ENCODE data around the gene TAF1A. TPM values are rescaled to one million over a fixed set of nuclear protein-coding genes. Genes with fewer than 3 reads are reported as not detected.
A peak's percentile ranks its signal among the peaks of the same experiment; 100 is the strongest.

Gene TAF1A
- total RNA-seq, 1 donor from 2014 or later = 8.8 TPM

DNA sequence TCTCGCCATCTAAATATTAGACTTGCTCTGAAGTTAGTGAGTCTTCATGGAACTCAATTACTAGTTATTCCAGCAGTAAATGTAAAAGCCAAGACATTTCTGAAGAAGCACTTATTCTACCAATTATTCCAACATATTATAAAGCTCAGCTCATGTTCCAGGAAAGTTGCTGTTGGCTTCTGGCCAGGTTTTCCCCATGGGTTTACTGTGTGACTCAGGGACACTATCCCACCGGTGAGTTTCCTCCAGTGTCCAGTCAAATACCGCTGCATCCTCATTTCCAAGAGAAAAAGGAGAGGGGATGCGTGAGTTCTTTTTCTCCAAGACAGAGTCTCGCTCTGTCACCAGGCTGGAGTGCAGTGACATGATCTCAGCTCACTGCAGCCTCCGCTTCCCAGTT lies 32.6 kb downstream of the TAF1A start:
- Histone ChIP-seq H3K4me3 (no peak overlapping the region), H3K9me3 (no peaks in the 10 kb centered on the region), H3K4me1 (peaks cover 0 to 3% of the 10 kb centered on the region in 2 donors), H3K36me3 (peaks cover 16 to 36% of the 10 kb centered on the region in 2 donors), H3K27me3 (no peaks in the 10 kb centered on the region), H3K27ac (no peak overlapping the region)
- intact Hi-C loops (cut with DNase I) = no loop called here
- DNase-seq (ENCODE audit: low spot score in 2 of 2) = no peak
- TF ChIP-seq, protein P1, sequence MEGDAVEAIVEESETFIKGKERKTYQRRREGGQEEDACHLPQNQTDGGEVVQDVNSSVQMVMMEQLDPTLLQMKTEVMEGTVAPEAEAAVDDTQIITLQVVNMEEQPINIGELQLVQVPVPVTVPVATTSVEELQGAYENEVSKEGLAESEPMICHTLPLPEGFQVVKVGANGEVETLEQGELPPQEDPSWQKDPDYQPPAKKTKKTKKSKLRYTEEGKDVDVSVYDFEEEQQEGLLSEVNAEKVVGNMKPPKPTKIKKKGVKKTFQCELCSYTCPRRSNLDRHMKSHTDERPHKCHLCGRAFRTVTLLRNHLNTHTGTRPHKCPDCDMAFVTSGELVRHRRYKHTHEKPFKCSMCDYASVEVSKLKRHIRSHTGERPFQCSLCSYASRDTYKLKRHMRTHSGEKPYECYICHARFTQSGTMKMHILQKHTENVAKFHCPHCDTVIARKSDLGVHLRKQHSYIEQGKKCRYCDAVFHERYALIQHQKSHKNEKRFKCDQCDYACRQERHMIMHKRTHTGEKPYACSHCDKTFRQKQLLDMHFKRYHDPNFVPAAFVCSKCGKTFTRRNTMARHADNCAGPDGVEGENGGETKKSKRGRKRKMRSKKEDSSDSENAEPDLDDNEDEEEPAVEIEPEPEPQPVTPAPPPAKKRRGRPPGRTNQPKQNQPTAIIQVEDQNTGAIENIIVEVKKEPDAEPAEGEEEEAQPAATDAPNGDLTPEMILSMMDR (IDR thresholded peaks at IDR 0.05) = no peak

DNA sequence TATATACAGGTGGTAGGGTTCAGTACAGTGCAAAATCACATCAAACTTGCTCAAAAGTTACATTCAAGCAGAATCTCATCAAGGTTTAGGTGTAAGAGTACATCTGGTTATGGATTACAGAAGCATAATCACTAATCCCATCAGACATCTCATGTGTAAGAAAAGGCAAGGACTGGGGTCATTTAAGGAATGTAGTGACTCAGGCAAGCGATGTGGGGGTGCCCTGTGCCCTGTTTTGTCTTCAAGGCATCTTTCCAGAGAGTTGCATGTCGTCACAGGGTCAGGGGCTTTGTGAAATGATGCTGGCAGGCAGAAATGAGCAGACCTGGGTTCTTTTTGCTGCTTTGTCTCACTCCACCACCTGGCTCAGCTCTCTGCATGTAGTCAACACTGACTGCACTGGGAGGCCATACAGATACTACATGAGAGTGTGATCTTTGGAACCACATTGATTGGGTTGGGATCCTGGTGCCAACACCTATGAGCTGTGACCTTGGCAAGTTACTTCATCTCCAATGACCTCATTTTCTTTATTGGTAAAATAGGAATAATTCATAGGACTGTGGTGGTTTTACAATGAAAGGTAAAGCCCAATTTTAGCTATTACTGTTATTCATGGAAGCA lies 33.6 kb downstream of the TAF1A start:
- TF ChIP-seq, protein P1 (IDR thresholded peaks at IDR 0.05) = no peak
- no peak for DNase-seq (ENCODE audit: low spot score in 2 of 2)
- H3K9me3 ChIP-seq = no peaks in the 10 kb centered on the region
- H3K27ac ChIP-seq = no peak overlapping the region
- peaks cover 0 to 3% of the 10 kb centered on the region in 2 donors for H3K4me1 ChIP-seq
- peaks cover 12 to 28% of the 10 kb centered on the region in 2 donors for H3K36me3 ChIP-seq
- H3K4me3 ChIP-seq = no peak overlapping the region
- intact Hi-C loops (cut with DNase I) = no loop called here
- H3K27me3 ChIP-seq = no peaks in the 10 kb centered on the region

DNA sequence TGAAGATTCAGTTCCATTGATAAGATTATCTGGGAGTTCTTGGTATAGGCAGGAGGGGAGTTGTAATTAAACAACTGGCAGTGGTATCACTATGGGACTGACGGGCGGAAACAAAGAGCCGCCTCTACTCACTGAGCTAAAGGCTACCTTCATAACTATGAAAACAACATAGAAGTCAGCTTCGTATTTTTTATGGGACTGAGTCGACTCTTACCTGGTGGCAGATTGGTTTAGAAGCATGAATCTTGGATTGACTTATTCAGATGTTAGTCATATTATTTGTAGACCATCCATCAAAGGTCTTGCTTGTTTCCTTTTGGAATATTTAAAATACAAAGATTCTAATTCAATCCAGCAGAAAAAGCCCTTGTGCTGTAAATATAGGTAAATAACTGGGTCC lies 35.6 kb downstream of the TAF1A start:
- DNase-seq (ENCODE audit: low spot score in 2 of 2) = no peak
- Histone ChIP-seq H3K27ac (no peak overlapping the region), H3K36me3 (peaks cover 6 to 11% of the 10 kb centered on the region in 2 donors), H3K27me3 (no peaks in the 10 kb centered on the region), H3K4me3 (no peak overlapping the region), H3K9me3 (no peaks in the 10 kb centered on the region), H3K4me1 (peaks cover 0 to 3% of the 10 kb centered on the region in 2 donors)
- intact Hi-C loops (cut with DNase I) = no loop called here
- TF ChIP-seq, protein P1 (IDR thresholded peaks at IDR 0.05) = no peak

DNA sequence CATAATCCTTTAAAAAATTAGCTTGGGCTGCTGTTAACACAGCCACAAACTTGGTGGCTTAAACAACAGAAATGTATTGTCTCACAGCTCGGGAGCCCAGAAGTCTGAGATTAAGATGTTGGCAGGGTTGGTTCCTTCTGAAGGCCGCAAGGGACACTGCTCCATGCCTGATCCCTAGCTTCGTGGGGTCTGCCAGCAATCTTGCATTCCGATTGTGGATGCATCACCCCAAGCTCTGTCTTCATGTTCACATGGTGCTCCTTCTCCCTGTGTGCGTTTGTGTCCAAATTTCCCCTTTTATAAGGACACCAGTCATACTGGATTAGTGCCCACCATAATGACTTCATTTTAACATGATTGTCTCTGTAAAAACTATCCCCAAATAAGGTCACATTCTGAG lies 36.9 kb downstream of the TAF1A start:
- peak overlapping the region in 1 of 2 donors; percentile 38 for H3K27ac ChIP-seq
- no peak overlapping the region for H3K4me3 ChIP-seq
- intact Hi-C loops (cut with DNase I) = no loop called here
- H3K4me1 ChIP-seq = peaks cover 0 to 3% of the 10 kb centered on the region in 2 donors
- no peaks in the 10 kb centered on the region for H3K9me3 ChIP-seq
- peaks cover 4 to 8% of the 10 kb centered on the region in 2 donors for H3K36me3 ChIP-seq
- no peak for DNase-seq (ENCODE audit: low spot score in 2 of 2)
- H3K27me3 ChIP-seq = no peaks in the 10 kb centered on the region
- TF ChIP-seq, protein P1 (IDR thresholded peaks at IDR 0.05) = no peak

DNA sequence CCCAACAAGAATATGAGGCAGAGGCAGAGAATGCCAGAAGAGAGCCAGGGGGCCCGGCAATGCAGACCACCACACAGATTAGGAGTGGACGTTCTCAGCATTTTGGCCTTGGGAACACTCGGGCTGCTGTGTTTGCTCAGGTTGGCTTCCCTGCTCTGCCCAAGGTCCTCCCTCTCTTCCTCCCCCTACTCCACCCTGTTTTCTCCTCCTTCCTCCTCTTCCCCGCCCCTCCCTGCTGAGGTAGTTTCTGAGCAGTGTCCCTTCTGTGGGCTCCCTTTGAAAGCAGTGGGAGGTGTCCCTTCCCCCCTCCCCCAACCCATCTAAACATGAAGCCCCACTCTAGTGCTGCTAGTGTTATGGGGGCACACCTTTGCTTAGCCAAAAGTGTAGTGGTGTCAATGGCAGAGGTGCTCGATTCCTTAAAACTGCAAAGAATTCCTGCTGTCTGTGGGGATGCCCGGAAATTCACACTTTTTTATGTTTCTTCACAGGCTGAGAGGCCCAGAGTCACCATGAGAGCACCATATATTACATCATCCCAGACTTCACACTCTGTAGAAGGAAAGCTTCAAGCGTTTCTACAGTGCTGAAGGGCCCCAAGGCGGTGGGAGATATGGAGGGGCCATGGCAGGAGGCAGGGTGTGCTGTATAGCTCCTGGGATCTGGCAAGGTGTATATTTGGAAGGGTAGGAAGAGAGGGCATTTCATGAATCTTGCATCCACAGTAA lies 41.6 kb downstream of the TAF1A start, which contains the start of gene HHIPL2:
HHIPL2 (minus strand) TSS at position 161 of the 728 bp plus-strand sequence; CDS start at position 101, 60 bp downstream.
- no peak for DNase-seq (ENCODE audit: low spot score in 2 of 2)

More for the DNA sequence above, 41.6 kb downstream of the TAF1A start, which contains the start of gene HHIPL2:
- no peak within 1 kb of the TSS for H3K27ac ChIP-seq
- intact Hi-C loops (cut with DNase I) = no loop called here
- H3K9me3 ChIP-seq = no peaks in the 10 kb centered on the region
- H3K4me1 ChIP-seq = peaks cover 3% of the 10 kb centered on the region in 2 donors
- H3K36me3 ChIP-seq = no peaks in the 10 kb centered on the region
- H3K4me3 ChIP-seq = no peak within 1 kb of the TSS
- H3K27me3 ChIP-seq = no peaks in the 10 kb centered on the region
- TF ChIP-seq, protein P1 (IDR thresholded peaks at IDR 0.05) = no peak

Measured in ascending aorta (tissue), 2 donors.